Measurements from ENCODE around the gene TBC1D22A. TPM values are rescaled to one million over a fixed set of nuclear protein-coding genes. Genes with fewer than 3 reads are reported as not detected.

The TBC1D22A gene
- total RNA-seq, 2 experiments from 2014 or later = 22.3 to 43.9 TPM

- no peak for DNase-seq (ENCODE audit: low spot score)
- TF ChIP-seq CTCF (conservative IDR thresholded peaks at IDR 0.05; ENCODE audit: low read length) (no peak), EZH2phosphoT487 (IDR thresholded peaks at IDR 0.05; ENCODE audit: borderline replicate concordance, low read depth, low read length) (no peak)
- peaks cover 30% of the 10 kb centered on the region for H3K36me3 ChIP-seq (ENCODE audit: insufficient read depth, low read length)
- ChIA-PET POLR2A (no interaction called here), CTCF (ENCODE audit: unreplicated experiment) (no interaction called here)
- H3K4me2 ChIP-seq (ENCODE audit: low read length) = no peak overlapping the region
- H3K79me2 ChIP-seq (ENCODE audit: insufficient read depth, low read depth, low read length) = no peaks in the 10 kb centered on the region
- H4K20me1 ChIP-seq (ENCODE audit: insufficient read depth, low read length) = no peaks in the 10 kb centered on the region
- H3K9me3 ChIP-seq (ENCODE audit: low read length) = no peaks in the 10 kb centered on the region
- intact Hi-C loops (cut with micrococcal nuclease; ENCODE audit: unreplicated experiment) = no loop called here
- BruUV-seq (replicated peaks) = no TSS peak
- H3K9me2 ChIP-seq (ENCODE audit: insufficient read depth, low read length) = no peaks in the 10 kb centered on the region
- H3K4me1 ChIP-seq (ENCODE audit: insufficient read depth, low read length, poor library complexity, severe bottlenecking) = no peaks in the 10 kb centered on the region
- no peak overlapping the region for H3K4me3 ChIP-seq (ENCODE audit: low read depth, low read length, poor library complexity, severe bottlenecking)
- no peak overlapping the region for H2AFZ ChIP-seq (ENCODE audit: low read length)
- H3K27ac ChIP-seq (ENCODE audit: low read depth, low read length, poor library complexity, severe bottlenecking) = no peak overlapping the region
Measured at GRCh38 chr22:46900549-46900948, 138.1 kb downstream of the TBC1D22A start.

GRCh38 chr22:46902436-46902835, 140.0 kb downstream of the TBC1D22A start:
- TF ChIP-seq CTCF (conservative IDR thresholded peaks at IDR 0.05; ENCODE audit: low read length) = no peak
- no peak for TF ChIP-seq EZH2phosphoT487 (IDR thresholded peaks at IDR 0.05; ENCODE audit: borderline replicate concordance, low read depth, low read length)
- intact Hi-C loops (cut with micrococcal nuclease; ENCODE audit: unreplicated experiment) = no loop called here
- DNase-seq (ENCODE audit: low spot score) = no peak
- Histone ChIP-seq H3K9me2 (ENCODE audit: insufficient read depth, low read length) (no peaks in the 10 kb centered on the region), H3K4me1 (ENCODE audit: insufficient read depth, low read length, poor library complexity, severe bottlenecking) (no peaks in the 10 kb centered on the region), H3K79me2 (ENCODE audit: insufficient read depth, low read depth, low read length) (no peaks in the 10 kb centered on the region), H3K27ac (ENCODE audit: low read depth, low read length, poor library complexity, severe bottlenecking) (no peak overlapping the region), H4K20me1 (ENCODE audit: insufficient read depth, low read length) (no peaks in the 10 kb centered on the region), H3K4me2 (ENCODE audit: low read length) (no peak overlapping the region), H3K36me3 (ENCODE audit: insufficient read depth, low read length) (peaks cover 13% of the 10 kb centered on the region; the same call in 1 of the 2 replicates), H3K4me3 (ENCODE audit: low read depth, low read length, poor library complexity, severe bottlenecking) (no peak overlapping the region), H2AFZ (ENCODE audit: low read length) (no peak overlapping the region), H3K9me3 (ENCODE audit: low read length) (no peaks in the 10 kb centered on the region)
- POLR2A ChIA-PET = no interaction called here
- BruUV-seq (replicated peaks) = no TSS peak
- CTCF ChIA-PET (ENCODE audit: unreplicated experiment) = no interaction called here

- Histone ChIP-seq H3K27ac (ENCODE audit: low read depth, low read length, poor library complexity, severe bottlenecking) (no peak overlapping the region), H3K36me3 (ENCODE audit: insufficient read depth, low read length) (peaks cover 6% of the 10 kb centered on the region; the same call in 1 of the 2 replicates), H3K4me2 (ENCODE audit: low read length) (no peak overlapping the region), H3K9me2 (ENCODE audit: insufficient read depth, low read length) (no peaks in the 10 kb centered on the region), H2AFZ (ENCODE audit: low read length) (no peak overlapping the region), H3K4me1 (ENCODE audit: insufficient read depth, low read length, poor library complexity, severe bottlenecking) (no peaks in the 10 kb centered on the region), H3K79me2 (ENCODE audit: insufficient read depth, low read depth, low read length) (no peaks in the 10 kb centered on the region), H3K9me3 (ENCODE audit: low read length) (no peaks in the 10 kb centered on the region), H4K20me1 (ENCODE audit: insufficient read depth, low read length) (no peaks in the 10 kb centered on the region), H3K4me3 (ENCODE audit: low read depth, low read length, poor library complexity, severe bottlenecking) (no peak overlapping the region)
- intact Hi-C loops (cut with micrococcal nuclease; ENCODE audit: unreplicated experiment) = no loop called here
- ChIA-PET POLR2A (no interaction called here), CTCF (ENCODE audit: unreplicated experiment) (no interaction called here)
- no peak for DNase-seq (ENCODE audit: low spot score)
- BruUV-seq (replicated peaks) = no TSS peak
- TF ChIP-seq CTCF (conservative IDR thresholded peaks at IDR 0.05; ENCODE audit: low read length) = no peak
- no peak for TF ChIP-seq EZH2phosphoT487 (IDR thresholded peaks at IDR 0.05; ENCODE audit: borderline replicate concordance, low read depth, low read length)
Measured at GRCh38 chr22:46902998-46903916, 140.8 kb downstream of the TBC1D22A start.

All from OCI-LY7 (cell line).